ENCODE measurements around the gene KRT71.

The KRT71 gene

DNA sequence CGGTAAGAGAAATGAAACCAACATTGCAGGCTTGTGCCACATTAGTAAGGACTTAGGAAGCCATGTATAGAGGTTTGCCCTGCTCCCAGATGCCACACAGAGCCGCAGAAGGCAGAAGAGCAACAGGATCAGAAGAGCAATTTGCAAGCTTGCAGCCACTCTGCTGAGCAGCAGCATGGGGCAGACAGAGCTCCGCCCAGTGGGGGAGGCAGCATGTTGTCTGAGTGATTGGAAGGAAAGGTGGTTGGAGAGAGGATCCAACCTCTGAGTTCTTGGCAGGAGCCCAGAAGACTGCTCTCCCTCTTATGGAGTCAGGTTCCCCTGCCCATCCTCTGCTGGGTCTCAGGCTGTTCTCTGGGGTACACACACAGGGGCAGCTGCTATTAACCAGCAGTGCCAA lies 57.6 kb downstream of the KRT71 start:
- no peak for DNase-seq (ENCODE audit: low read depth)

GRCh38 chr12:52494518-52494917 lies 58.4 kb downstream of the KRT71 start:
- no peak for DNase-seq (ENCODE audit: low read depth)

DNA sequence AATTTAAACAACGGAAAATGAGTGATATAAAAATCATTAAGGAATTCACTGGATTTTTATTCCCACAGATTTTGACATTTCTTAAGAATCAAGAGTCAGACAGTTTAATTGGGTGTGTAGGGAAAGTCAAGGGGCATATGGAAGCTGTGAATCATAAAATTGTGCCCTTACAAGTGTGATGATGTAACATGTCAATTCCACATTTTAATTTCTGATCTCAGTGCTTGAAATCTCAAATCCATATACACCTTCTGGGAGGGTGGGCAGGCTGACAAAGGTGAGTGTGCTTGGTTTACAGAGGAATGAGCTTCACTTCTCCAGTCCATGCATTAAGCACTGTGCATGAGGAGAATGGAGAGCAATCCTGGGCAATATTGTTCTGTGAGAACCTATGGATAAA lies 58.8 kb downstream of the KRT71 start:
- no peak for DNase-seq (ENCODE audit: low read depth)
